ENCODE data around the gene TEDC1.
A peak's percentile ranks its signal among the peaks of the same experiment; 100 is the strongest.

Gene TEDC1

GRCh38 chr14:105490572-105491365 is at the start of gene TEDC1:
TEDC1 (plus strand) TSS chr14:105491246; CDS start chr14:105491376, 130 bp downstream.
- peak; percentile 98 for DNase-seq (ENCODE audit: low read depth)

- no peak for DNase-seq (ENCODE audit: low read depth)
These were observed 48.9 kb upstream of the TEDC1 start for GRCh38 chr14:105442125-105442524.

- no peak for DNase-seq (ENCODE audit: low read depth)
These were observed 48.2 kb upstream of the TEDC1 start for GRCh38 chr14:105442834-105443233.

- no peak for DNase-seq (ENCODE audit: low read depth)
These were observed 46.2 kb upstream of the TEDC1 start for GRCh38 chr14:105444859-105445258.

GRCh38 chr14:105445290-105445689 is 45.8 kb upstream of the TEDC1 start:
- no peak for DNase-seq (ENCODE audit: low read depth)

DNA sequence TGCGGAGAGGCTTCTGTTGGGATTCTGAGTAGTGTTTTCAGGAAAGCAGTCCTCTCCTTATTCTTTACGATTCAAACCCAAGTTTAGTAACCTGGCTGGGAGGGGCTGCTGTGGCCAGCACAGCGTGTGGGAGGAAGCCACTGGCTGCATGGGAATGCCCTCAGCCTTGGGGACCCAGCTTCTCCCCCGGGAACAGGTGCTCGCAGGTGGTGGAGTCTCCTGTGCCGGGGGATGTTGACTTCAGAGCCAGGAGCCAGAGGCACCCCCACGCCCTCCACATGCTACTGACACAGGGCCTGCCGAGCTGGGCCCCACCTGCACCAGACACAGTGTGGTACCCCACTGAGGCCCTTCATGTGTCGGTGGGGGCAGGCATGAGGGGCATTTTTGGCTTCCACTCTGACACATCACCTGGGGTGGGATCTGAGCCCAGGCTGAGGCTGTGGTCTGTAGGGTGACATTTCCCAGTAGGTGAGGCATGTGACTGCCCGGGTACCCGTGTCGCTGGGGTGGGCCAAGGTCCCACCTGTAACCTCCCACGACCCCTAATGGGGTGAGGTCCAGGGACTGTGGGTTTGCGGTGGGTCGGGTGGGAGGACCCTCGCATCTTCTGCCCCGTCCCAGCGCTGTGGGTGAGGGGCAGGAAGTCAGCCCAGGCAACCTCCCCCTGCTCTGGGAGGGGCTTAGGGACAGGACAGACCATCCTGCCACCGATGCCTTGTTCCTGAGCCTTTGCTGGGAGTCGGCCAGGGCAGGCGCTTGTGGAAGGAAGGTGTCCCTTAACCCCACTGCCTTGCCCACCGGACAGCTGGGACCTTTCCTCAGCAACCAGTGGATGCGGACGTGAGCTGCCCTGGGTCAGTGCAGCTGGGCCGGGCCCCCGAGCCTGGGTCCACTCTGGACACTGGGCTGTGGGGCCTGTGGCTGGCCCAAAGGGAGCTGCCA is 44.9 kb upstream of the TEDC1 start:
- DNase-seq (ENCODE audit: low read depth) = no peak

DNA sequence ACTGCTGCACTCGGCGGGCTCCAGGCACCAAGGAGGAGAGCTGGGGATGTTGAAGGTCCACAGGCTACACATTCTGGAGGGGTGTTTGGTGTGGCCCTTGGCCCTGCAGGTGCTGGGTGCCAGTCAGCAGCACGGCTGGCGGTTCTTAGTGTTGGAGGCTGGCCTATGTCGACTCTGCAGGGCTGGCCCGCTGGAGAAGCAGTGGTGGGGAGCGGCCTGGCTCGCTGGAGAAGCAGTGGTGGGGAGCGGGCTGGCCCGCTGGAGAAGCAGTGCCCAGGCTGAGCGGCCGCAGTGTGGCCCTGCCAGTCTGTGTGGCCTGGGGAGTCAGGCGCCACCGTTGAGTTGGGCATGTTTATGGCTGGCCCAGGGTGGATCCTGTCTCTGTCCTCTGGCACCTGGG is 44.1 kb upstream of the TEDC1 start:
- no peak for DNase-seq (ENCODE audit: low read depth)

GRCh38 chr14:105447651-105448640 is 43.1 kb upstream of the TEDC1 start:
- no peak for DNase-seq (ENCODE audit: low read depth)

DNA sequence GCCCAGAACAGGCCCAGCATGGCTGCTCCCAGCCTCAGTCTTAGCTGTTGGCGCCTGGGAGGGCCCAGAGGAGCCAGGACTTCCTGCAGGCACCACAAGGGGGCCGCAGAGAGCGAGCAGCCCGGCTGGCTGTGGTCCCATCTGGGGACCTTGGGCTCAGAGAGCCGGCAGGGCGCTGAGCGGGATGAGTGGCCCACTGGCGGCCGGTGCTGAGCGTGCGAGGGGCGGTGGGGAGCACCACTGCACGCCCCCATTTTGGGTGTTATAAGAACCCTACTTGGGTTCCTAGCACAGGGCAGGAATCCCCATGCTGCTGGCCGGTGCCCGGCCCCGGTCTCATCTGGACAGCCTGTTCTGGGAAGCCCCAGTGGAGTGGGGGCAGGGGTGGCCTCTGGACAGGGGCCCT is 42.3 kb upstream of the TEDC1 start:
- peak; percentile 52 for DNase-seq (ENCODE audit: low read depth)

DNA sequence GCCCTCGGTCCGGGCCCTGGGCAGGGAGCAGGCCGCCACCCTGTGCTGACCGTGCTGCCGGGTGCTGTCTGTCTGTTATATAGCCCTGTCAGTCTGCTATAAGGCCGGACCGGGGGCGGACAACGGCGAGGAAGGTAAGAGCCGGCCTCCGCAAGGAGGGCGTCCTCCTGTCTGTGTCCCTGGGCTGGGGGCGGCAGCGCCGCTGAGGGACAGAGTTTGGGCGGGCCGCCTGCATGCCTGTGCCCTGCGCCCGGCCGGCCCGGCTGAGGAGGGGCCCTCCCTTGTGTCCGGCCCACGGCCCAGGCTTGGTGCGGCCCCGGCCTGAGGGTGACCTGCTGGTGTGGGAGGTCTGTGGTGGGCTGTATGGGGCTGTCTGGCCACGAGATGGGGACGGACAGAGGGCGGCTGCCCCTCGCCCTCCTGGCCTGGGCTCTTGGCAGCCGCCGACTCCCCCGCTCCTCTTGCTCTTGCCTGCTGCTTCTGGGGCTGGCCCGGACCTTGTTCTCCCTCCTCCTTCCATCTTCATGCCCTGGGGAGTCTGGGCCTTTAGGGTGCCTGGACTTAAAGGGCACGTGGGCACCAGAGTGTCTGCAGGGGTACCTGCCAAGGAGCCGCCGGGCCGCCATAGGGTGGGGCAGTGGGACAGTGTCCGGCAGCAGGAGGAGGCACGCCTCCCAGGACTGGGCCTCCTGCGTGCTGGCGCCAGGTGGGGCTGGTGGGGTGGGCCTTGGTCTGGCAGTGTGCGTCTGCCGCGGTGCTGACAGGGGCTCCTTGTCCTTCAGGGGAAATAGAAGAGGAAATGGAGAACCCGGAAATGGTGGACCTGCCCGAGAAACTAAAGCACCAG is 41.5 kb upstream of the TEDC1 start:
- no peak for DNase-seq (ENCODE audit: low read depth)

GRCh38 chr14:105450123-105450505 is 40.9 kb upstream of the TEDC1 start:
- no peak for DNase-seq (ENCODE audit: low read depth)

GRCh38 chr14:105450864-105451720 is 40.0 kb upstream of the TEDC1 start:
- DNase-seq (ENCODE audit: low read depth) = no peak

DNA sequence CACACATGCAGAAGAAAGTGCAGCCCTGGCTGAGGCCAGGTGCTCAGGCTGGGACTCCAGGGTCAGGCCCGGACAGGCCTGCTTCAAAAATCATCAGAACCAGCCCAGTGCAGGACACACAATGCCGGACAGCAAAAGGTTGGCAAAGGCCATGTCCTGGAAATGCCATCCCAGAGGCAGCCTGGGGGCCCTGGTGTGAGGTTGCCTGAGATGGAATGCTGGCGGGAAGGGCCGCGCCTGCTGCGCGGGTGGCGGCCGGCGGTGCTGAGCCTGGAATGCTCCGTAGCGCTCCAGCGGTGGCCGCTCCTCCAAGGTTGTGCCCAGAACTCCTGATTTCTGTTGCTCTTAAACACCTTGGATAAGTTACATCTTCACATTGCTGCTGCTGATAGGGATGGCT is 38.1 kb upstream of the TEDC1 start:
- DNase-seq (ENCODE audit: low read depth) = no peak

DNA sequence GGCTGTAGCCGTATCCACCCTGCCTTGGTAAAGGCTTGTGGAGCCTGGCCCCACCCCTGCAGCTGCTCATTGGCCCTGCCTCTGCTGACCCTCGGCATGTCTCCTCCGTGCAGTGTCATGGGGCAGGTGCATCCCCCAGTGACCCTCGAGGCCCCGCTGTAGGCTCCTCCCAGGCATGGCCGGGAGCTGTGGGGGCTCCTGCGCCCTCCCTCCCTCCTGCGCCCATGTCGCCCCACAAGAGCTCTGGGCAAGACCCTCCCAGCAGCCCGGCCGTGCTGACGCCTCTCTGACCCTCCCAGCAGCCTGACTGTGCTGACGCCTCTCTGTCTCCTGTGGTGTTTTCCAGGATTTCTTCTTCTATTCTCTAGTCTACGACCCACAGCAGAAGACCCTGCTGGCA is 37.2 kb upstream of the TEDC1 start:
- no peak for DNase-seq (ENCODE audit: low read depth)

- no peak for DNase-seq (ENCODE audit: low read depth)
These were observed 35.9 kb upstream of the TEDC1 start for GRCh38 chr14:105455086-105455640.

DNA sequence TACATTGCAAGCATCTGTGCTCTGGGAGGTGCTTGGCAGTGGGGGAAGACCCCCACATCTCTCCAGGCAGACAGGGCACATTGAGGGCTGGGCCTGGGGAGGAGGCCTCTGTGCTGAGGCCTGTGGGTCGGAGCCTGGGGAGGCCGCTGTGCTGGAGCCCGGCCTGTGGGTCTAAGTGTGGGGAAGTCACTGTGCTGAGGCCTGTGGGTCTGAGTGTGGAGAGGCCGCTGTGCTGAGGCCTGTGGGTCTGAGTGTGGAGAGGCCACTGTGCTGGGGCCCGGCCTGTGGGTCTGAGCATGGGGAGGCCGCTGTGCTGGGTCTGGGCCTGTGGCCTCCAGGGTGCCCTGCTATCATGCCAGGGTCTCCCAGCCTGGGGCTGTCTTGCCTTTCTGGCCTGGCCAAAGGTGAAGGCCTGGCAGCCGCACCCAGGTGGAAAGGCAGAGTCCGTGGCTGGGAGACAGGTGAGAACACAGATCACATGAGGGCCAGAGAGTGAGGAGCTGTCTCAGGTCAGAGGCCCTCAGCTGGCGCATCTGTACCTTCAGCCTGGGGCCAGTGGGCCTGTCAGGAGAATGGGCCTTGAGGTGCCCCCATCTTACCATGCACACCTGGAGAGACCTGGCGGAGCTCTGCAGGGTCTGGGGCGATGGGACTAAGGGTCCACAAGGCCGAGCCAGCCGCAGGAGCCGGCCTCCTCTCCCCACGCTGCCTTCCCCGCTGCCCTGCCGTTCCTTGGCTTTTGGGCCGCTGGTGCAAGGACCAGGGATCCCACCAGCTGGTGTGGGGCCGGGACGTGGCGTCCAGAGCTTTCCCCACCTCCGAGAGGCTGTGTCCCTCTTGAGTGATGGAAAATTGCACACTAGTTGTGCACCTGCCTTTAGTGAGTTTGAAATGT is 35.0 kb upstream of the TEDC1 start:
- no peak for DNase-seq (ENCODE audit: low read depth)

DNA sequence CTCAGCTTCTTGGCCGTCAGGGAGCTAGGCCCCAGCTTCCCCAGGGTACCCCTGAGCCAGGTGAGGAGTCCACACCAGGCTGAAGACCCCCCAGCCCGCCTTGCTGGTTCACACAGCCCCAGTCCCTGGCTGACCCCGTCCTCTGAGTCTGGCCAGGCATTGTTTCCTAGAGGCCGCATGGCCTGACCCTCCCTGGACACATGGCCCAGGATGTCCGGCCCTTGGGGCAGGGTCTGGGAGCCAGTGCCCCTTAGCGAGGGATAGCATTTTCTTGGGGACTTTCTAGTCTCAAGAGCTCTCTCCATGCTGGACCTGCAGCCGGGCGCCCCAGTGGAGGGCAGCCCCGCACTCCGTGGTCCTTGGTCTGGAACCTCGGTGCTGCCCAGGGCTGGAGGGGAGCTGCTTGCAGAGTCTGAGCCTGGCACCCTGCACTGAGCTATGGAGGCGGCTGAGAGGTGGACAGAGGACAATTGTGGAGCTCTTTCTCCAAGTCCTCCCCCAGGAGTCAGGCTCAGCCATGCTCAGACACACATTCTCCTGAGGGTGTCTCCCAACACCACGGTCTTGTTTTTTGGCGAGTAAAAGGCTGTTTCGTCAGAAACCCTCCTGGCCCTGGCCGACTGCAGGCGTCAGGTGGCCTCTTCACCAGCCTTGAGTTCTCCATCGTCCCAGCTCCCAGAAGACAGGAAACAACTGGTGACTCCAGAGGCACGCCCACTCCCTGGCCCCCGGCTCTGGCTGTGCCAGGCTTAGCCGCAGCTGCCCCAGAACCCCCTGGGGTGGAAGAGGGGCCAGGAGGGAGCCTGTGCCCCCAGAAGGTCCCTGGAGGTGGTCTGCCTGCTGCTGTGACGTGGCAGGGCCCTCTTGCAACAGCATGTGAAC is 34.1 kb upstream of the TEDC1 start:
- DNase-seq (ENCODE audit: low read depth) = no peak

- DNase-seq (ENCODE audit: low read depth) = no peak
These were observed 33.0 kb upstream of the TEDC1 start for GRCh38 chr14:105458010-105458409.
